DMS 273 (cell line): ENCODE data around the gene LRRC4C.

Experiments
- DNase-seq: peaks from one replicate; lab custom pipeline; 2025; ENCODE audit not compliant: unreplicated experiment; lab: John Stamatoyannopoulos, UW

The LRRC4C gene

DNA sequence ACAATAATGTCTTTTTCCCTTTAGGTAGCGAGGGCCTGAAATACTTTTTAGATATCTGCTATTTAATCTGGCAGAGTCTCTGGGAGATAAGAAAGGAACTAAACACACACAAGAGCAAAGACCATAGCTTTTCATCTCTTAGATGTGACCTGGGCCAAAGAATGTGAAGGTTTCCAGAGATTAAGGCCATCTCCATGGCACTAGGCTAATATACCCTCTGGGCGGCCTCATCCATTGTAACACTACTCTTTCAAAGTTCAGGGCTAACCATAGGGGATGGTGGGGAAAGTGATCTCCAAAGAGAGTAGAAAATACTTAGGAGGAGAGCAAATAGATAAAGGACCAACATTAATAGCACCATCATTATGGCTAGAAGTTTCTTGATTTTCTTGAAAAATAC, 326.4 kb downstream of the LRRC4C start:
- no peak for DNase-seq

GRCh38 chr11:41121600-41121999, 337.9 kb downstream of the LRRC4C start:
- DNase-seq = no peak

DNA sequence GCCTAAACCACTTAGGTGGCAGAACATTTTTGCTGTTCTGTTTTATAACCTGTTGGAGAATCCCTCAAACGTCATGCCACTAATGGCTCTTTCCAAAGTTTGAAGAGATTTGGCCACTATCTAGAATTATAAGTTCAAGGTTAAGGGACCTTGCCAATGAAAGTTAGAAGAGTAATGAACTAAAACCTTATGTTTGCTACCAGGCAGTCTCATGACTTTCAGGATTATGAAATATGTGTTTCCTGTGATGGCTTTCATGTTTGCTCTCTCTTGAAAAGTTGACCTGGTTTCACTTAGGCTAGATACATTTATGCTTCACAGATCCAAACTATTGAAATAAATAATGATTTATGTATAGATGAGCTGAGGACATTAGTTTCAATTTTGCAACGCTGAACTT, 340.0 kb downstream of the LRRC4C start:
- DNase-seq = no peak

DNA sequence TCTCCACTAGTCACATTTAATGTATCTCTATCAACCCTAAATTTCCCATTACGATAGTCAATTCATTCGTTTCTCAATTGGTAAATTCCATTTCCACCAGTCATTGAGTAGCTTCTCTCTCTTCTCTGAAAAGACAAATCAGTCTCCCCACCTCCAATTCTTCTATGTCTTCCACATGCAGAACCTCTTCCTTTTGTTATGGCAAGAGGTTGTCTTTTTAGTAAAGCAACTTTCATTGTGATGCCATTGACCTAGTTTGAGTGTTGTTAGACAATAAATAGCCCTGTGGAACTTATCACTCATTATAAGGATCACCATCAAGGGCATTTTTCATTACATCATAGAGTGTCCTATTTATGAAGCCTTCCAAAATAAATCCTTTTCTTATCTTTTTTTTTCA, 340.9 kb downstream of the LRRC4C start:
- DNase-seq = no peak

- no peak for DNase-seq
Observed at GRCh38 chr11:41116970-41117369, 342.5 kb downstream of the LRRC4C start.

DNA sequence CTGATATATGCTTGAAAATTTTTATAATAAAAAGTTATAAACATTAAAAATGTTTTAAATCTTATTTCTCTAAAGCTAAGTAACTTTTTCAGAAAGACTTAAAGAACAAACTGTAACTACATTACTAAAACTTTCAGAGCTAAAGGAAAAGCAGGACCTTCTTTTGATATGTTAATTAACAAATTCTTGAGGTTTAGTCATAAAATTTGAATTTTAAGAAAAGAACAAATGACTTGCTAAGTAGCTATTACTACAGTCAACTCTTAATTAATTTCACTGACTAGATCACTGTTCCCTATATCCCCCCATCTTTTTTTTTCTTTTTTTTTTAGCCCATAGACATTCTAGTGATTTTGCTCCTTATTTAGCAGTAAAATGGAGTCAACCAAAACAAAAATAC, 344.4 kb downstream of the LRRC4C start:
- DNase-seq = no peak

DNA sequence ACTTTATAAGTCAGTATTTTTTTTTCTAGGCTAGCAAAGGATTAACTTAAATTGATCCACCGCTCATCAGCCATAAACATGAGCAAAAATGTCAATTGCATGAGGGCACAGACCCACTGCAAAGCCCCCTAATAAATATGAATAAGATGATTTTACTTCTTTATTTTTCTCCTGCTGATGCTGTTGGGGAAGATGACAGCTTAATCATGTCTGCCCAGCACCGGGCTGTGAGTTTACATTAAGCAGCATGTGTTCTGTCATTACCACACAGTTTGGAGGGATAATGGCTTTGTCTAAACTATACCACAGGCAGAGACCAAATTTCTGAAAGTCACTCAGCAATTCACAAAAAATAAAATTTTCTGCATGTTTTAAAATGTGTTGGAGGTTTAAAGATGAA, 346.3 kb downstream of the LRRC4C start:
- DNase-seq = no peak

DNA sequence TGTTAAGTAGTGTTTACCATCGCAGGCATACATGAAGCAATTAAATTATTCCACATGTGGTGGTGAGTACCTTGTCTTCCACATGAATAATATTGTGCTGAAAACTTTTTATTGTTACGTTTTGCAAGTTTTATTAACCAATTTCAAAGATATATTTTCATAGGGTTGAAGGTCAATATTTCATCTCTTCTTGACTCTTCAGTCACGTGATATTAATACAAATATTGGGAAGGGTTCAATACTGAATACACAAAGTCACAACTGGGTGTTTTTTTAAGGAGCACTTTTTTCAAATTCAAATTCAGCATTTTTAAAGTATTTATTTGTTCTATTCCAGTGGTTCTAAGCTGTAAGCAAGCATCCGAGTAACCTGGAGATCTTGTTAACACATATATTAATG, 348.9 kb downstream of the LRRC4C start:
- no peak for DNase-seq

DNA sequence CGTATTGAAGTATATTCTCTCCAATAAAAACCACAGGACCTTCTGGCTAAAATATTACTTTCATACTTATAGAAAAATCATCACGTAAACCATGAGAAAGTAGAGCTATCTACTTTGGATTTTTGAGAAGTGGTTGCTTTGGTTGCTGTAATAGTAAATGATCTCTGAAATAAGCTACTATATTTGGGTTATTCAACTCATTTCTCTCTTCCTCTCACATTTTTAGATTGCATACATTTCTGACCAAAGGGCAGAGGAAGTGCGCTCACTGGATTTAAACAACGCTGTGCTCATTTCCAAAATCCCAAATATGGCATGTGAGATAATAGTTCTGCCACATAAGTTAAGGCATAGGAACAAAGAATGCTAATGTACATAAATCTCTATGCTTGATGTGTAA, 357.0 kb downstream of the LRRC4C start:
- DNase-seq = no peak

- no peak for DNase-seq
Observed at GRCh38 chr11:41099654-41100053, 359.8 kb downstream of the LRRC4C start.

DNA sequence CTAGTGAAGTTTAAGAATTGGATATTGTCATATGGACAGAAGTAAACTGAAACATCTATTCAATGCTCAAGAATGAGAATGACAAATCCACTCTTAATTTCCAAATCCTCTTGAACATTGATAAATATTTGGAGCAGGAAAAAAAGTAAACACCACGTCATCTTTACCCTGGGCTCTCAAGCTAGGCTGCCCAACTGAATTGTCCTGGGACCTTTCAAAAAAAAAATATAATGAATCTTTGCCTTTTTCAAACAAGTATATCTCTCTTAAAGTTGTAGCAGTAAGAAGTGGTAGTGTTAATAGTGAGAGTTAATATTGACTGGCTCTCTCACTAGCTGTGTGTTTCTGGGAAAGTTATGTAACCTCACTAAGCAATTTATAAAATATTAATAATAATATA, 374.3 kb downstream of the LRRC4C start:
- no peak for DNase-seq

DNA sequence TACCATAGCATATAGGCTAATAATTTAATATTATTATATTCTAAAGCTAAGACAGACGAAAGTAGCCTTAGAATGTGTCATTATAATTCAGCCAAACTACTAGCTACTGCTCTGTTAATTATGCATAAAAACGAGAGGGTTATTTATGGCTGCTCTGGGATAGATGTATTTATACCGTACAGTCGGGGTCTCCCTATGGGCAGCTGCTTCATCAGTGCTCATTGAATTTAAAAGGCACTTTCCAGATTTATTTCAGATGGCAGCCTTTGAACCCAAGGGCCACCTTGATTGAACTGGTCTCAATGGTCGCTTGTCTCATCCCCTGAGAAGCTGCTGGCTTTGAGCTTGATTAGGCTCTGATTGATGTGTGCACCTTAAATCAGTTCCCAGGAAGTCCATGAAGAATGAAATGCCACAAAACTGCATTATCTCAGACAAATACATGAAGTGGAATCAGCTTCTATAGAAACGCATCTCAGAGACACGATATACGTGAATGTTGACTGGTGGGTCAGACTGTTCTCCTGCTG, 377.6 kb downstream of the LRRC4C start:
- DNase-seq = no peak

- no peak for DNase-seq
Observed at GRCh38 chr11:41074318-41074717, 385.1 kb downstream of the LRRC4C start.

GRCh38 chr11:41065432-41065831, 394.0 kb downstream of the LRRC4C start:
- DNase-seq = no peak

- DNase-seq = no peak
Observed at GRCh38 chr11:41058138-41058537, 401.3 kb downstream of the LRRC4C start.

- no peak for DNase-seq
Observed at GRCh38 chr11:41056892-41057569, 402.4 kb downstream of the LRRC4C start.

GRCh38 chr11:41053894-41054293, 405.6 kb downstream of the LRRC4C start:
- DNase-seq = no peak

- DNase-seq = no peak
Observed at GRCh38 chr11:41051919-41052635, 407.4 kb downstream of the LRRC4C start.

- no peak for DNase-seq
Observed at GRCh38 chr11:41050791-41051190, 408.7 kb downstream of the LRRC4C start.

- no peak for DNase-seq
Observed at GRCh38 chr11:41047229-41047628, 412.2 kb downstream of the LRRC4C start.

DNA sequence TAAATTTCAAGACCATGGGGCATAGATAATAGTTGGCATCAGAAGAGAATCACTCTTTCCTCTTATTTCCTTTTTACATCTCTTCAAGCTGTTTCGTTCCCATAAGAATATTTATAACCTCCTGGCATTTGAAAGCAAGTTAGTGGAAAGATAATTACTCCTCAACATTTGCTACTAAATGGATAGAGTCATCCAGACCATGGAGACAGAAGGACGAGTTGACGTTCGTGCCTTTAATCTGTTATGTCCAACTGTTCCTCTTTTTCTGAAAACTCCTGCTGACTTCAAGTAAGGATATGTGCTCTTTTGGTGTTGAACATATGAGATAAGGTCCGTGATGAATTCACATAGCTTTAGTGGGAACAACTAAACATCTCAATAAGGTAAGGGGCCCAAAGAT, 414.2 kb downstream of the LRRC4C start:
- no peak for DNase-seq

GRCh38 chr11:41044747-41045146, 414.7 kb downstream of the LRRC4C start:
- no peak for DNase-seq

DNA sequence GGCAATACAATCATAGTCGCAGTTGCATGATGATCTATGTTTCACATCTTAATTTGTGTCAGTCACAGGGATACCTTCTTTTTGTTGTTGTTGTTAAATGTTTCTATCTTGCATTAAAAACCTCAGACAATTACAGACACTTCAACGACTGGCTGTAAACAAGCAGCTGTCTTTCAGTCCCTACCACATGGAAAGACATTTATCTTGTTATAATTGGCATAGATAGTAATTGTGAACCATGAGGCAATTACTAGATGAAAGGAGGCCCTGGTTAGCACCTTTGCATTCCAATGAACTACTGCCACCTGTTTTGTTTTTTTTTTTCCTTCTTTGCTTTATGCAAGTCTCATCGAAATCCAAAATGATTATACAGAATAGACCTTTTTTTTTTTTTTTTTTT, 416.8 kb downstream of the LRRC4C start:
- DNase-seq = no peak
